NCI-H2227 (cell line): ENCODE results near the gene NUP50.

Experiments used
- DNase-seq: peaks from one replicate; lab custom pipeline; 2025; ENCODE audit not compliant: unreplicated experiment; lab: John Stamatoyannopoulos, UW

Gene NUP50, protein sequence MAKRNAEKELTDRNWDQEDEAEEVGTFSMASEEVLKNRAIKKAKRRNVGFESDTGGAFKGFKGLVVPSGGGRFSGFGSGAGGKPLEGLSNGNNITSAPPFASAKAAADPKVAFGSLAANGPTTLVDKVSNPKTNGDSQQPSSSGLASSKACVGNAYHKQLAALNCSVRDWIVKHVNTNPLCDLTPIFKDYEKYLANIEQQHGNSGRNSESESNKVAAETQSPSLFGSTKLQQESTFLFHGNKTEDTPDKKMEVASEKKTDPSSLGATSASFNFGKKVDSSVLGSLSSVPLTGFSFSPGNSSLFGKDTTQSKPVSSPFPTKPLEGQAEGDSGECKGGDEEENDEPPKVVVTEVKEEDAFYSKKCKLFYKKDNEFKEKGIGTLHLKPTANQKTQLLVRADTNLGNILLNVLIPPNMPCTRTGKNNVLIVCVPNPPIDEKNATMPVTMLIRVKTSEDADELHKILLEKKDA

DNA sequence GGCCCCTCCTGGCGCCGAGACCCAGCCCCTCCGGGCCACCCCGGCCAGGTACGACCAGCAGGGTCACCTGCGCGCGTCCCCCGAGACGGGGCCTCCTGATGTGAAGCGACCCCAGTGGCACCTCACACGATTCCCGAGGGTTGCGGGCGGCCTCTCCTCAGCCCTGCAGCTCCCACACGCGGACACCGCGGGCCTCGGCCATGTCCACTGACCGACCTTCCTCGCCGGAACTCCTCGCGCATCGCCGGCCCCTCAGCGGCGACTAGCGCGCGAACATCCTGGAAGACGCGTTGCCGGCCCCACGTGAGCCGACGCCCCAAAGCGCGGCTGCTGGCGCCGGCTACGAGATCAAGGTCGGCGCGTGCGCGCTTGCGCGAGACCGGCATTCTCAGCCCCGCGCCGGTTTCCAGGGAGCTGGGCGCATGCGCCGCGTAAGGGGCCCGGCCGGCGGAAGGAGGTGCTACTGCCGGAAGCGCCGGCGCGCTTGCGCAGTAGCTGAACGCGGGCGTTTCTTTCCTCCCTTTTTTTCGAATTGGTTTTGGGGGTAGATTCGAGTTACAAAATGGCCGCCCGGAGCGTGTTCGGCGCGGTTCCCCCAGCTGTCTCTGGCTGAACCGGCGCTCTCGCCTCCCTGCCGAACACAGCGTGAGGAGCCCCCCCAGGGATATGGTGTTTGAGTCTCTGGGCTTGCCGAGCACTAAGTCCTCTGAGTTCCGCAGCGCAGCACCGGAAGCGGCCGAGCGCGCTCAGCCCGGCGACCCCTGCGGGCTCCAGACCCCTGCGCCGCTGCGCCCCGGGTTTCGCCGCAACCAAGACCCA, at the start of gene NUP50:
TSS of gene NUP50 (plus strand) at position 475 of the 819 bp plus-strand sequence. CDS start 4,253 bp downstream, outside the sequence.
- peak; percentile 96 for DNase-seq

DNA sequence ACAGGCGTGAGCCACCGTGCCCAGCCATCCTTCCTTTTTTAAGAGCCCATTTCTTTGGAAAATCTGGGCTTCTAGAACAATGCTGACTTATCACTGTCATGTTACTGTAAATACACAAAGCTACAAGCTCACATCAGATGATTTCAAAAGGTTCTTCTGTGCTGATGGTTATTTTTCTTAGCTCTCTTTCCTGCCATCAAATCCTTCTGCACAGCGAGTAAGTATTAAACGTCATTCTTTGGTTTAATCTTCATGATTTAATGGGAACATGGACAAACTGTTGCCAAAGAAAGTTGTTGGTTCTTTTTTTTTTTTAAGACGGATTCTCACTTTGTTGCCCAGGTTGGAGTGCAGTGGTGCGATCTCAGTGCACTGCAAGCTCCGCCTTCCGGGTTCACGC, 43.3 kb upstream of the NUP50 start:
- DNase-seq: no peak

DNA sequence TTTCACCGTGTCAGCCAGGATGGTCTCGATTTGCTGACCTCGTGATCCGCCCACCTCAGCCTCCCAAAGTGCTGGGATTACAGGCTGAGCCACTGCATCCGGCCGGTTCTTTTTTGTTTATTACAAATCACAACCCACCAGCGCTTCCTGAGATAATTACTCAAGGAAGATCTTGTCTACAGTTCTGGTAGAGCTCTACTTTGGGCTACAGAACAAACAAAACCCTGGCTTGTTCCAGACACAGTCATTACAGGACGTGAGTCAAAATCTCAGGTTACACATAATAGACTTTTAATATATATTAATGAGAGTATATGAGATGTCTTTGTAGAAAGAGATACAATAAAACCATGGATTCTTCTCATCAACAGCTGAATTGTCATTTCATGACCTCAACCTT, 42.8 kb upstream of the NUP50 start:
- peak; percentile 2 for DNase-seq

DNA sequence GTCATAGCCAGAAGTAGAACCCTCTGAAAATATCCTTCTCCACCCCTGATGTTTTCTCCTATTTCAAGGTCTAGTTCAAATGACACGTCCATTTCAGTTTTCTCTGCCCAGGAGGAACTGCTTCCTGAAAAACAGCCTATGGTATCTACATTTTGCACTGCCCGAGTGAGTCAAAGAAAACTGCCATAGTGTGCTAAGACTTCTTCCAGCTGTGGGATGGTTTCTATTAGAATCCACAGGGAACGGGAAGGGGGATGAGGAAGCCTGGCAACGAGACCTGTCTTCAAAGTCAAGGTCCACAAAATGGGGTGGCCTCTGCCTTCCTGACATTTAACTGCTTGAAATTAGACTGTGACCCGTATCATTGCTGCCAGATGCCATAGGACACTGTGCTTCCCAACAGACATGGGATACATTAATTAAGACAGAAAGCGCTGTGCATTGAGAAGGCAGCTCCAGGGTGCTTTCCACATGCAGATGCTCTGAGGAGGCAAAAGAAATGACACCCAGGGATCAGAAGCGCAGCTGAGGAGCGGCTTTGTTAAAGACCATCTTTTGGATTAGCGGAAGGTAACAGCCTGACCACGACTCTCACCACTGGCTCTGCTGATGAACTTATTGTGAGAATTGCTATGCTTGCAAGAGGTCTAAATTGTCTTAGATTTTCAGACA, 39.4 kb upstream of the NUP50 start:
- no peak for DNase-seq

DNA sequence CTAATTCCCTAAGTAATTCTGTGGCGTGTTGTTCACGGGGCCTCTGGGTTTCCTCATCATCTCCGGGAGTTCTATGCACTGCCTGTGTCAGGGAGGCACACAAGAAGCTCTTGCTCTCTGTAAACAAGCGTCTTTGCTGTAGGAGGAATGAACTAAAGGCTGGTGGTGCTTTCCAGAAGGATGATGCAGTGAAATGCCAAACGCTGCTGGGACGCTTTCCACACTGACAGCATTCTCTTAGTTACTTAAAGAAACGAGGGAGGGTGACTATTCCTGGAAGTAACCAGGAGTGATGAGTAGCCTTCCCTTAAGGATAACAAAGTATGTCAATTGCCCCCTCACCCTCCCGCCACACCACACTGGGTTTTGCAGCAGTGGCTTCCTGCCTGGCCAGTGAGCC, 38.5 kb upstream of the NUP50 start:
- DNase-seq: peak; percentile 16

DNA sequence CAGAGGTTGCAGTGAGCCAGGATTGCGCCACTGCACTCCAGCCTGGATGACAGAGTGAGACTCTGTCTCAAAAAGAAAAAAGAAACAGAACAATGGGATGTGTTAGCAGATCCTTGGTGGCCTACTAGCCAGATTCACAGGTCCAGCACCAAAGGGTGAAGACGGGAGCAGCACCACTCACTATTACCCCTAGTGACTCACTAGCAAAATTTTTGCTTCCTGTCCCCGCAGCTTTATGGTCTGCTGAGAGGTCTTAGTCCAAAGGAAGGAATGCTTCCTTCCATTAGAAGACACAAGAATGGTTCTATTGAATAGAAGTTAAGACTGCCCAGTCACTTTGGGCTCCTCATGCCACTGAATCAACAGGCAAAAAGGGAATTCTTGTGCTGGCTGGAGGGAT, 35.9 kb upstream of the NUP50 start:
- DNase-seq: no peak

DNA sequence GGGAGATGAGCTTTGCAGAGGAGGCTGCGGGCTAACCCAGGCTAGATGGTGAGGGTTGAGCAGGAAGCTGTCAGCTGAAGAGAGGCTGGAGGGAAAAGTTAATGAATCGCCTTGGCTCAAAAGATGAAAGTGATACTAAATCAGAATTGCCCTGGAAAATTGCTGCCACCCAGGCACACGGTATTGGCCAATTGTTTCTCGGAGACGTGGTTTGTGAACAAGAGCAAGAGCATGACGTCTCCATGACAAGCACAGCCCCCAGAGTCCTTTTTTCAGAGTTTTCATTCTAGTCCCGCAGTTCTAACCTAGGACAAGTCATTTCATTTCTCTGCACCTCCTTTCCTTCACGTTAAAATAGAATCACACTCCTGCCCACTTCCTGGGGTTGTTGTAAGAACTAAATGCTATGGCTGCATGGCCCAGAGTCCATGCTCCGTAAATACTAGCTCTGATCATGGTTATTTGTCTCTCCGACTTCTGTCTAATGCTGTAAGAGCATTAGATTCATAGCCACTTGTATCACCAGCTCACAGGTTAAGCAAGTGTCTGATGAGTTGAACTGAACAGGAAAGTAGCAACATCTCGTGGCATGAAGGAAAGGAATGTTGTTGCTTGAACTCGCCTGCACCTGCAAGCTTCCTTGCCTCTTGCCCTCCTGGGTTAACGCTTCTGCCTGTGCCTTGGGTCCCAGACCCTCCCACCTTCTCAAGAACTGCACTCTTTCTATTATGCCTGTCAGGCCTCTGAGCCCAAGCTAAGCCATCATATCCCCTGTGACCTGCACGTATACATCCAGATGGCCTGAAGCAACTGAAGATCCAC, 33.8 kb upstream of the NUP50 start:
- DNase-seq: no peak

DNA sequence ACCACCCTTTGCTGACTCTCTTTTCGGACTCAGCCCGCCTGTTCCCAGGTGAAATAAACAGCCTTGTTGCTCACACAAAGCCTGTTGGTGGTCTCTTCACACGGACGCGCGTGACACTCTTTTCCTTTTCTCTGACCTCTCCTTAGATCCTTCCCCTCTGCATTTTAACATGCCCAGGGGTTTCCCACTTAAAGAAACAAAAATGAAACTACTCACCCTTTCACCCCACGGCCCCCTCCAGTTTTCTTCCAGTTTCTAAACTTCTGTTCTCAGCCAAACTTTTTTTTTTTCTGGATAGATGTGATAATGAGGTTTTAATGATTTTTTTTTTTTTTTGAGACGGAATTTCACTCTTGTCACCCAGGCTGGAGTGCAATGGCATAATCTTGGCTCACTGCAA, 32.8 kb upstream of the NUP50 start:
- DNase-seq: no peak

DNA sequence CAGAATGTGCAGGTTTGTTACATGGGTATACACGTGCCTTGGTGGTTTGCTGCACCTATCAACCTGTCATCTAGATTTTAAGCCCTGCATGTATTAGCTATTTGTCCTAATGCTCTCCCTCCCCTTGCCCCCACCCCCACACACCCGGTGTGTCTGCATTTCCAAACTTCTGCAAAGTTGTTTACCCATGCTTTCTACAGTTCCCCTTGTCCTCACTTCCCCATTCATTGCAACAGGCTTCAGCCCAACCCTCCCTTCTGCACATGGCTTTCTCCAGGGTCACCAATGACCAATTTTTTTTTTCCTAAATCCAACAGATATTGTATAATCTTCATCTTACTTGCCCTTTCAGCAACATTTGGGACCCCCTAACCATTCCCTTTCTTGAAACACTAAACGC, 32.0 kb upstream of the NUP50 start:
- DNase-seq: no peak

DNA sequence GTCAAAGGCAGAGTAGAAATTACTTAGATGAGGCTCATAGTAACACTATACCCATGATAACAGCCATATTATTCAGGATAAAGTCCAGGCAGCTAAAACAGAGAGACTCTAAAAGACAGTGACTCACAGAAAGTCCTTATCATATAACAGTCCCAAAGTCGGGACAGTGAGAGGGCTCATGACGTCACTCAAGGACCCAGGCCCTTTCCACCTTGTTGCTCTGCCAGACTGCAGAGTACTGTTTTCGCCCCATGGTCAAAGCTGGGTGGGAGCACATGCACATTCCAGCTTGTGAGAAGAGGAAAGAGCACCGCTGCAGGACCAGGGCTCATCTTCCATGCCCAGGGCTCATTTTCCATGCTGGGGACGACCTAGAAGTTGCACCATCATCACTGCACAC, 29.4 kb upstream of the NUP50 start:
- no peak for DNase-seq

DNA sequence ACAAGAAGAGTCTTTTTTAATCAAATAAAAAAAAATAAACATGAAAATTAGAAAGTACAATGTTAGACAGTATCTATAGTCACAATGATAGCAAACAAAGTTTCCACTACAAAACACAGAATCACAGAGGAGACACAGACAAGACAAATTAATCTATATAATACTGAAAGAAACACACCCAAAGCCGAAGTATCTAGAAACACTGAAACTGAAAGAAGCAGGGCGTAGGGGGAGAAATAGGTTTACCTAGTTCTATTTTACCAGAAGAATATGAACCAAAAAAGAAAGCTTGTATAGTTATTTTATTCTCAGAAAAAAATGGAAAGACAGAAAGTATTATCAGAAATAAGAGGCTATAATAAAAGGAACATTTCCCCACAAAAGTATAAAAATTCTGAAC, 27.1 kb upstream of the NUP50 start:
- DNase-seq: no peak

DNA sequence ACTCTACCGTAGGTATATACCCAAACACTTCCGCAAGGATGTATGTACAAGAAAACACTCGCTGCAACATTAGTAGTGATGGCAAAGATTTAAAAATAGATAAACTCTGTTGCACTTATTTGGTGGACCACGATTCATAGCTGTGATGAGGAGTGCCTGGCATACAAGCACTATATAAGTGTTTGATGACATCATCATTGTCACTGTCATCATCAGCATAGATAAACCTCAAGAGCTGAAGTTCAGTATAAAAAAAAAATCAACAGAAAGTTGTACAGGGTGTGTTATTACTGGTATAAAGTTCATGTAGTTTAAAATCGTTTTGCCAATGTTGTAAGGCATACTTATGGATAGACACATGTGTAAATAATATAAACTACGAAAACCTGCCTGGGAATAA, 24.0 kb upstream of the NUP50 start:
- DNase-seq: no peak

DNA sequence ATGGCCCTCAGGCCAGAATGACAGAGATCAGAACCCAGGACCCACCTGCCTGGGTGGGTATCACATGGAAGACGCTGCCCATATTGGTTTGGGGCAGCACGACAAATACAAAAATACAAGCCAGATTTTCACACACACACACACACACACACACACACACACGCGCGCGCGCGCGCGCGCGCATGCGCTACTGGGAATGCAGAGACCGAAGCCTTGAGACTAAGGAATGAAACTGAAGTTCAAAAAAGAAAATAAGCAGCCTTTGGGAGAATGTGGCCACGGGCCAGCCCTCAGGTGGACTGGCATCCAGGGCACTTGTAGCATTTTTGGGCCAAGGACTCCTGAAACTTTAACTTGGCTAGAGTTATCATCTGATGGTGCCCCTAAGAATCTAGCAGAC, 21.3 kb upstream of the NUP50 start:
- DNase-seq: no peak

DNA sequence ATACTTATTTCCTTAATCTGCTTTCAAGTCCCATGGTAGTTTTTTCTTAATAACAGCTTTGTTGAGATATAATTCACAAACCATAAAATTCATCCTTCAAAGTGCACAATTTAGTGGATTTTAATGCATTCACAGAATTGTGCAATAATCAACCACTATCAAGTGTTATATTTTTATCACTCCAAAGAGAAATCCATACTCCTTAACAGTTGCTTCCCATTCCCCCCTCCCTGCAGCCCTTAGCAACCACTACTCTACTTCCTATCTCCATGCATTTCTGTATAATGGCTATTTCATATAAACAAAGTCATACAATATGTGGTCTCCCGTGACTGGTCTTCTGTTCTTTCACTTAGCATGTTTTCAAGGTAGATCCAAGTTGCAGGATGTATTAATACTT, 18.8 kb upstream of the NUP50 start:
- no peak for DNase-seq

DNA sequence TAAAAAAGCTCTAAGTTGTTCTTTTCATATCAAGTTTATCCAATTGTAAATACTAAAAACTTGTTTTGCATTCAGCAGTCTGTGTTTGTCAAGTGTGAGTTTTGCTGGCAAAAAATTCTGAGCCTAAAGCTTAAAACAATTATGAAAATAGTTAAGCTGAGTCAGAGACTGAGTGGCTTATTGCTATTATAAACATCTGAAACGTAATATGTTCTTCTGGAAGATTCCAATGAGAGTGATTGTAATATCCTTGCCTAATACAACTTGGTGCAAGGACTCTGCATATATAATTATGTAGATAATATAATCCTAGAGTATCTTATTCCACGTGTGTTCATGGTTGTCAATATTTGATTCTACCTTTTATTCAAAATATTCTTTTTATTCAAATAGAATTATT, 14.1 kb upstream of the NUP50 start:
- no peak for DNase-seq

DNA sequence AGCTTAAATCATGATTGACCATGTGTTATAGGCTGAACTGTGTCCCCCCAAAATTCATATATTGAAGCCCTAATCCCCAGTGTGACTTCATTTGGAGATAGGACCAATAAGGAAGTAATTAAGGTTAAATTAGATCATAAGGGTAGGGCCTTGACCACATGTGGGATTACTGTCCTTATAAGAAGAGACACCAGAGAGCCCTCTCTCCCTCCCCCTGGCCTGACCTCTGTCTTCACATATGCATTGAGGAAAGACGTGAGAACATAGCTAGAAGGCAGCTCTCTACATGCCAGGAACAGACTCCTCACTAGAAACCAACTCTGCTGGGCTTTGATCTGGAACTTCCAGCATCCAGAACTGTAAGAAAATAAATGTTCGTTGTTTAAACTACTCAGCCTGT, 13.6 kb upstream of the NUP50 start:
- no peak for DNase-seq

DNA sequence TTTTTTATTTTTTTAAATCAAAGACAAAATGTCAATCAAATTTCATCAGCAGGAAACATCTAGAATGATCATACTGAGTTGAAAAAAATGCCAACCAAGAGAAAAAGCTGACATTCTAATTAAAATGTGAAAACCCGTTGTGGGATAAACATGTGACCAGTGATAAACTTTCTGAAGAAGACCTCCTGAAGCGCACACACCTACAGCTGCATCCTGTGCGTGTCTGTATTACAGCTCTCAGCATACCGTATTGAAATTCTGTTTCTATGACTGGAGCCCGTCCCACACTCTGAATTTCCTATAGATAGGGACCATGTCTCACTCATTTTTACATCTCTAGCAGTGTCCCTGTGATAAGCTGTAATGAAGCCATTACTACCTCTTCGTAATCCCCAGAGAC, 12.2 kb upstream of the NUP50 start:
- DNase-seq: no peak

DNA sequence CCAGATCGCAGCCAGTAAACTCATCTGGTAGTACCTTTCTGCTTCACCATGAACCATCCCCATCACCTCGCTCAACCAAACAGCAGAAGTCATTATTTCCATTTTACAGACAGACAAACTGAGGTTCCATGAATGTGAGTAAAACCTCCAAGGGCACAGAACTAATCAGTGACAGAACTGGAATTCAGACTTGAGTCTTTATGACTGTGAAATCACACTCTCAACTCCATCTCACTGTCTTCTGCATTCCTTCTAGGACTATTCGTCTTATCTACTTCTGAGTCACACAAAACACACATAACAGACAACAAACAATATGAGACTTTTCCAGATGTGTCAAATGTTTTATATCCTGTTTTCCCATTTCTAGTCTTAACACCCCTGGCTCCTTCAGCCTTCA, 9.3 kb upstream of the NUP50 start:
- DNase-seq: no peak

DNA sequence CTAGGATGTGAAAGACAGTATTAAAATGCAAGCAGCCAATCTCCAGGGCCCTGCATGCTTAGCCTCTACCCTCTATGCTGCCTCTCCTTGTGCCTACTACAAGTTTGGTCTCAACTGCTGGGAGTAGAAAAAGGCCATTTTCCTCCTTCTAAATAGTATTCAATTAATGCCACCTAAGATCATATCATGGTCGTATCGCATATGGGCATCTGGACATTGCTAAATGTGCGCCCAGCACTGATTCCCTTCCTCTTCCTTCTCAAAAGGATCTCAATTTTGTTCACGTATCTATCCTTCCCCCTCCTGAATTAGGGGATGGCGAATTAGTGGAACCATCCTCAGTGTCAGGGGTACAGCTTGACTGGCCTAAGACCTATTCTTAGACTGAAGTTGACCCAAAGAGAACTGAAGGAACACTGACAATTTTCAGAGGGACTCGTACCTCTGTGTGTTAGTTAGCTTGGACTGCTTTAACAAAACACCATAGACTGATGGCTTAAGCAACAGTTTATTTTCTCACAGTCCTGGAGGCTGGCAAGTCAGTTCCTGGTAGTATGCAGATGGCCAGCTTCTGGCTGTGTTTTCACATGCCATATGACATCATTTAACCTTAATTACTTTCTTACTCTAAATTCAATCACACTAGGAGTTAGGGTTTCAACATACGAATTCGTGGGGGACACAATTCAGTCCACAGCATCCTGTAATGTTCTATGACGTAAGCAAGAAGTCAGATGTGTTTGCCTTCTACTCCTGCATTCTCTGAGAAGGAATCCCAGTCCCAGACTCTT, 8.5 kb upstream of the NUP50 start:
- DNase-seq: no peak

DNA sequence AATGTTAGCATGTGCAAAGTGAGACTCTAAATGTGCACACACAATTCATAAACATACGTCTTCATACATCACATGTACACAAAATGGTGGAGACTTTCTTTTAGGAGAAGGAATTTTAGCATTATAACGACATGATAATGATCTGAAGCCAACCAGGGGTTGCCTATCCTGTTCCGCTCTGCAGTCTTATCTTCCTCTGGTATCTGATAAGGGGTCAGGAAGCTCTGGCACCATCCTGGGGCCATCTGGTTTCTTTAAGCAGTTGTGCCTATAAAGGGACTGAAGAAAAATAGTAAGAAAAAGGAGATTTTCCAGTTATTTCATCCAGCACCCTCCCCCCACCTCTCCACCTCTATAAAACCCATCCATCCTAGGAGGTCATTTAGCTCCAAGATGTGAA, 5.8 kb upstream of the NUP50 start:
- no peak for DNase-seq
